Left lung (tissue), 10 donors: ENCODE results near the gene CNTN4. TPM values are rescaled to one million over a fixed set of nuclear protein-coding genes. Genes with fewer than 3 reads are reported as not detected.

Source experiments
- ATAC-seq: fragments of 200-7000 bp; cut with Tn5 transposase; one replicate; pipeline ENCODE4 v1.9.1; 2020; ENCODE audit warnings: moderate library complexity
- DNase-seq, 4 donors: peaks; one replicate each; pipeline ENCODE4 v3.0.0-alpha.2; 2013 to 2020
- H3K27ac ChIP-seq, 2 donors: fragments of 200-600 bp; sonication (generic) in 1 of 2; one replicate each; pipeline versions ENCODE4 v1.5.0 to v1.8.0; 2020 to 2021
- H3K27me3 ChIP-seq, 2 donors: fragments of 200-600 bp; sonication (generic) in 1 of 2; one replicate each; pipeline versions ENCODE4 v1.5.0 to v1.8.0; 2020 to 2021
- H3K36me3 ChIP-seq, 2 donors: fragments of 200-600 bp; sonication (generic) in 1 of 2; one replicate each; pipeline versions ENCODE4 v1.5.0 to v1.8.0; 2020 to 2021
- H3K4me1 ChIP-seq, 2 donors: fragments of 200-600 bp; one replicate each; pipeline ENCODE4 v1.8.0; 2021
- H3K4me3 ChIP-seq, 2 donors: fragments of 200-600 bp; sonication (generic) in 1 of 2; one replicate each; pipeline versions ENCODE4 v1.5.0 to v1.8.0; 2020 to 2021; ENCODE audit warnings: mild to moderate bottlenecking in 1 of 2
- H3K9me3 ChIP-seq, 2 donors: fragments of 200-600 bp; sonication (generic) in 1 of 2; one replicate each; pipeline versions ENCODE4 v1.5.0 to v1.8.0; 2020 to 2021
- CTCF ChIP-seq, 2 donors: fragments of 200-600 bp; sonication (generic) in 1 of 2; IDR thresholded peaks; one replicate each; pipeline versions ENCODE4 v1.5.0 to v1.8.0; 2021; ENCODE audit warnings: antibody characterized with exemption in 2 of 2
- intact Hi-C, 2 donors: fragments of 100-400 bp; cut with DNase I; formaldehyde crosslinking; loops; one replicate each; pipeline versions ENCODE4 v1.11.2 to v1.14.2; 2022
- polyA plus RNA-seq, 6 donors: library from polyadenylated mRNA; unstranded; fragments of 120-200 nt; gene quantifications; one replicate each; pipeline ENCODE4 v1.2.1, GENCODE V29; 2013; ENCODE audit not compliant: insufficient read length in 6 of 6
- total RNA-seq, 2 donors: library from RNA; stranded (reverse); fragmentation: NEBNext Ultra II Directional; extraction: Animal tissue kit (Norgen Biotek cat#: 25700); gene quantifications; one replicate each; pipeline ENCODE4 v1.2.1, GENCODE V29; 2021
- donor health status: DM: no; HTN: yes; CAD: no.
- donor health status: DM: no; HTN: no; CAD: no.

Gene CNTN4
- total and polyA plus RNA-seq, 8 donors, result 5.9 to 10.4 (median 8.2) TPM

GRCh38 chr3:2770451-2770850, 671.8 kb downstream of the CNTN4 start:
- TF ChIP-seq CTCF (IDR thresholded peaks at IDR 0.05), result no peak
- intact Hi-C loops, result no loop called here
- H3K9me3 ChIP-seq, result no peaks in the 10 kb centered on the region

GRCh38 chr3:2771193-2771592, 672.5 kb downstream of the CNTN4 start:
- no peak for TF ChIP-seq CTCF (IDR thresholded peaks at IDR 0.05)
- intact Hi-C loops, result no loop called here
- H3K4me3 ChIP-seq, result no peak overlapping the region
- no peaks in the 10 kb centered on the region for H3K9me3 ChIP-seq
- ATAC-seq (no peak), DNase-seq (no peak)
- no peaks in the 10 kb centered on the region for H3K27me3 ChIP-seq
- H3K27ac ChIP-seq, result no peak overlapping the region
- H3K4me1 ChIP-seq, result no peaks in the 10 kb centered on the region
- no peaks in the 10 kb centered on the region for H3K36me3 ChIP-seq

More at GRCh38 chr3:2770451-2770850, 671.8 kb downstream of the CNTN4 start:
- H3K4me3 ChIP-seq, result no peak overlapping the region
- no peaks in the 10 kb centered on the region for H3K4me1 ChIP-seq
- peak in 2 of 4 donors; percentile 9 to 12 for DNase-seq
- ATAC-seq, result no peak
- H3K27me3 ChIP-seq, result no peaks in the 10 kb centered on the region
- no peak overlapping the region for H3K27ac ChIP-seq
- H3K36me3 ChIP-seq, result no peaks in the 10 kb centered on the region

DNA sequence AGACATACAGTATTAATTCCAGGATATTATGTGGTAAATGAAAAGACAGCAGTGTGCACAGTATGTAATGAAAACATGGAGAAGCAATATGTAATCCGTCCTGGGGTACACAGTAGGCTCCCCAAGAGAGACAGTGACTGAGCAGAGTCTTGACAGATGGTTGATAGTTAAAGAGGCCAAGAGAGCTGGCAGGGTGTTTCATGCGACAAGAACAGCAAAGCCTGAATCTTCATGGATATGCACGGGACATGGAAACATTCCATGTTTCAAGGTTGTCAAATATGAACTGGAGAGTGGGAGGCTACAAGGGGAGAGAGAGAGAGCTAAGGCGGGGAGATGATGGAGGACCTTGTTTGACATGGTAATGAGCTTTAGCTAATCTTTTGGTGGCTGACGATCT, 673.1 kb downstream of the CNTN4 start:
- no peaks in the 10 kb centered on the region for H3K36me3 ChIP-seq
- intact Hi-C loops, result no loop called here

GRCh38 chr3:2772803-2773202, 674.1 kb downstream of the CNTN4 start:
- TF ChIP-seq CTCF (IDR thresholded peaks at IDR 0.05), result no peak
- intact Hi-C loops, result no loop called here
- H3K27me3 ChIP-seq, result no peaks in the 10 kb centered on the region
- H3K9me3 ChIP-seq, result no peaks in the 10 kb centered on the region
- ATAC-seq (no peak), DNase-seq (no peak)
- no peak overlapping the region for H3K4me3 ChIP-seq
- H3K4me1 ChIP-seq, result no peaks in the 10 kb centered on the region
- no peak overlapping the region for H3K27ac ChIP-seq
- no peaks in the 10 kb centered on the region for H3K36me3 ChIP-seq

More for the DNA sequence above, 673.1 kb downstream of the CNTN4 start:
- no peak for ATAC-seq
- TF ChIP-seq CTCF (IDR thresholded peaks at IDR 0.05), result no peak
- no peak for DNase-seq
- H3K27me3 ChIP-seq, result no peaks in the 10 kb centered on the region
- H3K4me1 ChIP-seq, result no peaks in the 10 kb centered on the region
- H3K9me3 ChIP-seq, result no peaks in the 10 kb centered on the region
- H3K4me3 ChIP-seq, result no peak overlapping the region
- H3K27ac ChIP-seq, result no peak overlapping the region

GRCh38 chr3:2774481-2775249, 676.0 kb downstream of the CNTN4 start:
- Histone ChIP-seq H3K27me3 (no peaks in the 10 kb centered on the region), H3K9me3 (no peaks in the 10 kb centered on the region), H3K27ac (no peak overlapping the region), H3K4me3 (no peak overlapping the region), H3K4me1 (no peaks in the 10 kb centered on the region), H3K36me3 (no peaks in the 10 kb centered on the region)
- no peak for DNase-seq
- ATAC-seq, result no peak
- TF ChIP-seq CTCF (IDR thresholded peaks at IDR 0.05), result no peak
- intact Hi-C loops, result no loop called here
